Astrocyte (in vitro differentiated cells and primary cell): ENCODE data around the gene DNASE1L2. TPM values are rescaled to one million over a fixed set of nuclear protein-coding genes. Genes with fewer than 3 reads are reported as not detected.

Experiments used
- DNase-seq: peaks from one replicate; pipeline ENCODE4 v3.0.0-alpha.2; 2010; ENCODE audit warnings: low read depth
- FAIRE-seq: peaks from 2 replicates; lab custom pipeline; 2011; peaks lifted over from hg19 to GRCh38; lab: Jason Lieb, UNC
- H2AFZ ChIP-seq: 2 replicates; pipeline ENCODE4 v1.6.0; 2012; ENCODE audit warnings: low read depth, low read length, inconsistent platforms
- H3K27ac ChIP-seq: 2 replicates; pipeline ENCODE4 v1.5.1; 2011; ENCODE audit warnings: low read depth, low read length, inconsistent platforms
- H3K27me3 ChIP-seq: 2 replicates; pipeline ENCODE4 v1.6.0; 2011; ENCODE audit warnings: low read length, inconsistent platforms; ENCODE audit not compliant: insufficient read depth
- H3K36me3 ChIP-seq: 2 replicates; pipeline ENCODE4 v1.5.1; 2011; ENCODE audit warnings: low read length, inconsistent platforms; ENCODE audit not compliant: insufficient read depth
- H3K4me1 ChIP-seq: 2 replicates; pipeline ENCODE4 v1.5.1; 2011; ENCODE audit warnings: low read length, inconsistent platforms; ENCODE audit not compliant: insufficient read depth
- H3K4me2 ChIP-seq: 2 replicates; pipeline ENCODE4 v1.6.0; 2012; ENCODE audit warnings: low read length, inconsistent platforms
- H3K4me3 ChIP-seq: 2 replicates; pipeline ENCODE4 v1.5.1; 2011; ENCODE audit warnings: low read depth, mild to moderate bottlenecking, low read length, inconsistent platforms; ENCODE audit not compliant: insufficient read depth
- H3K79me2 ChIP-seq: 2 replicates; pipeline ENCODE4 v1.6.0; 2012; ENCODE audit warnings: mild to moderate bottlenecking, low read length, inconsistent platforms; ENCODE audit not compliant: insufficient read depth
- H3K9ac ChIP-seq: 2 replicates; pipeline ENCODE4 v1.6.0; 2012; ENCODE audit warnings: mild to moderate bottlenecking, low read length, inconsistent platforms
- H3K9me3 ChIP-seq: 2 replicates; pipeline ENCODE4 v1.5.1; 2012; ENCODE audit warnings: low read depth, mild to moderate bottlenecking, low read length, inconsistent platforms; ENCODE audit not compliant: insufficient read depth
- H4K20me1 ChIP-seq: 2 replicates; pipeline ENCODE4 v1.6.0; 2012; ENCODE audit warnings: low read length, inconsistent platforms; ENCODE audit not compliant: insufficient read depth
- H3K27ac Mint-ChIP-seq: one replicate; pipeline ENCODE4 v1.8.0; 2021; ENCODE audit warnings: mild to moderate bottlenecking, mixed read lengths; ENCODE audit not compliant: unreplicated experiment
- H3K27me3 Mint-ChIP-seq: one replicate; pipeline ENCODE4 v1.8.0; 2021; ENCODE audit warnings: low read depth, mixed read lengths; ENCODE audit not compliant: unreplicated experiment
- H3K36me3 Mint-ChIP-seq: one replicate; pipeline ENCODE4 v1.8.0; 2021; ENCODE audit warnings: low read depth, mixed read lengths; ENCODE audit not compliant: unreplicated experiment
- H3K4me1 Mint-ChIP-seq: one replicate; pipeline ENCODE4 v1.8.0; 2021; ENCODE audit warnings: low read depth, mixed read lengths; ENCODE audit not compliant: unreplicated experiment
- H3K4me3 Mint-ChIP-seq: one replicate; pipeline ENCODE4 v1.8.0; 2021; ENCODE audit warnings: mild to moderate bottlenecking, moderate library complexity, mixed read lengths; ENCODE audit not compliant: unreplicated experiment
- H3K9me3 Mint-ChIP-seq: one replicate; pipeline ENCODE4 v1.8.0; 2021; ENCODE audit warnings: mild to moderate bottlenecking, mixed read lengths; ENCODE audit not compliant: unreplicated experiment
- CTCF ChIP-seq: IDR thresholded peaks from 2 replicates; pipeline ENCODE4 v1.5.1; 2011; ENCODE audit warnings: low read depth, mild to moderate bottlenecking, inconsistent platforms, low read length, moderate library complexity; ENCODE audit not compliant: insufficient read depth
- EZH2 ChIP-seq: IDR thresholded peaks from 2 replicates; pipeline ENCODE4 v1.6.1; 2012; ENCODE audit warnings: mild to moderate bottlenecking, low read length, inconsistent platforms; ENCODE audit not compliant: insufficient read depth
- total RNA-seq: library from RNA; stranded (reverse); gene quantifications from 2 replicates; pipeline ENCODE4 v1.2.1, GENCODE V29; 2021

Gene DNASE1L2
- total RNA-seq, 1 donor from 2014 or later, result 1.3 TPM

- H3K4me1 ChIP-seq, result no peaks in the 10 kb centered on the region
- Mint-ChIP-seq H3K27ac (no peak overlapping the region), H3K27me3 (peaks cover 11% of the 10 kb centered on the region), H3K36me3 (peaks cover 6% of the 10 kb centered on the region), H3K4me1 (no peaks in the 10 kb centered on the region), H3K9me3 (no peaks in the 10 kb centered on the region), H3K4me3 (no peak overlapping the region)
- H3K27me3 ChIP-seq, result peaks cover 3% of the 10 kb centered on the region
- no peak overlapping the region for H3K9ac ChIP-seq
- no peaks in the 10 kb centered on the region for H3K9me3 ChIP-seq
- TF ChIP-seq EZH2 (no peak), CTCF (no peak)
- no peaks in the 10 kb centered on the region for H3K79me2 ChIP-seq
- no peak overlapping the region for H3K27ac ChIP-seq
- DNase-seq (no peak), FAIRE-seq (no peak)
- H2AFZ ChIP-seq, result no peak overlapping the region
- peaks cover 8% of the 10 kb centered on the region for H4K20me1 ChIP-seq
- no peaks in the 10 kb centered on the region for H3K36me3 ChIP-seq
- no peak overlapping the region for H3K4me3 ChIP-seq
- no peak overlapping the region for H3K4me2 ChIP-seq
These were observed 40.3 kb downstream of the DNASE1L2 start for GRCh38 chr16:2276368-2277195.

GRCh38 chr16:2277466-2278271 is 41.4 kb downstream of the DNASE1L2 start:
- Histone ChIP-seq H4K20me1 (peaks cover under 1% of the 10 kb centered on the region), H3K4me1 (no peaks in the 10 kb centered on the region), H3K27ac (no peak overlapping the region), H3K4me2 (no peak overlapping the region), H3K79me2 (no peaks in the 10 kb centered on the region), H3K27me3 (peaks cover 3% of the 10 kb centered on the region), H3K9ac (no peak overlapping the region), H3K4me3 (no peak overlapping the region), H2AFZ (no peak overlapping the region), H3K36me3 (no peaks in the 10 kb centered on the region), H3K9me3 (no peaks in the 10 kb centered on the region)
- TF ChIP-seq CTCF (no peak), EZH2 (no peak)
- H3K27ac Mint-ChIP-seq, result no peak overlapping the region
- H3K36me3 Mint-ChIP-seq, result peaks cover 4% of the 10 kb centered on the region
- no peaks in the 10 kb centered on the region for H3K4me1 Mint-ChIP-seq
- no peak for DNase-seq
- H3K4me3 Mint-ChIP-seq, result no peak overlapping the region
- FAIRE-seq, result no peak
- peaks cover 13% of the 10 kb centered on the region for H3K27me3 Mint-ChIP-seq
- H3K9me3 Mint-ChIP-seq, result no peaks in the 10 kb centered on the region
